PC-9 (cell line): ENCODE data around the gene KLK7. TPM values are rescaled to one million over a fixed set of nuclear protein-coding genes. Genes with fewer than 3 reads are reported as not detected.

Experiments
- Bru-seq: library from RNA; stranded (reverse); fragments of 400-500 nt; gene quantifications from one replicate; lab custom pipeline; 2021; lab: Mats Ljungman, UMichigan
- BruChase-seq, 2 experiments: library from RNA; stranded (reverse); fragments of 400-500 nt; gene quantifications; one replicate each; lab custom pipeline; 2021; lab: Mats Ljungman, UMichigan
- BruUV-seq: library from RNA; stranded (reverse); fragments of 400-500 nt; replicated peaks from 2 replicates; lab custom pipeline; 2021; lab: Mats Ljungman, UMichigan
- CTCF ChIA-PET: fragments of 300-600 bp; sonication (Branson Sonifier 250); formaldehyde crosslinking; loops from one replicate; lab custom pipeline; 2022; ENCODE audit warnings: antibody characterized with exemption; lab: Charles Lee
- POLR2A ChIA-PET: fragments of 300-600 bp; sonication (Branson Sonifier 250); formaldehyde crosslinking; loops from one replicate; lab custom pipeline; 2022; ENCODE audit warnings: antibody characterized with exemption; ENCODE audit not compliant: unreplicated experiment; lab: Charles Lee
- DNase-seq, 2 experiments: peaks; one replicate each; pipeline versions ENCODE4 v3.0.0 to v3.0.0-alpha.2; 2015 to 2022; ENCODE audit warnings: mixed read lengths in 1 of 2
- H2AFZ ChIP-seq: fragments of 200-600 bp; sonication (generic); 2 replicates; pipeline ENCODE4 v1.8.1; 2017; ENCODE audit warnings: antibody characterized with exemption
- H3F3A ChIP-seq: fragments of 200-600 bp; sonication (generic); 2 replicates; pipeline ENCODE4 v1.8.1; 2017; ENCODE audit warnings: antibody characterized with exemption, mild to moderate bottlenecking, low read depth; ENCODE audit not compliant: insufficient read depth
- H3K27ac ChIP-seq: fragments of 200-600 bp; sonication (generic); 2 replicates; pipeline ENCODE4 v1.6.1; 2016; ENCODE audit warnings: mixed run types
- H3K27me3 ChIP-seq: fragments of 200-600 bp; sonication (generic); 2 replicates; pipeline ENCODE4 v1.6.1; 2016; ENCODE audit warnings: low read depth, mixed run types; ENCODE audit not compliant: insufficient read depth
- H3K36me3 ChIP-seq: fragments of 200-600 bp; sonication (generic); 2 replicates; pipeline ENCODE4 v1.6.1; 2016; ENCODE audit warnings: low read depth, mixed run types
- H3K4me1 ChIP-seq: fragments of 200-600 bp; sonication (generic); replicated peaks from 2 replicates; pipeline ENCODE4 v1.6.1; 2016; ENCODE audit warnings: mixed run types; ENCODE audit not compliant: insufficient read depth
- H3K4me2 ChIP-seq: fragments of 200-600 bp; sonication (generic); 2 replicates; pipeline ENCODE4 v1.6.1; 2017; ENCODE audit warnings: mixed run types
- H3K4me3 ChIP-seq: fragments of 200-600 bp; sonication (generic); 2 replicates; pipeline ENCODE4 v1.6.1; 2016; ENCODE audit warnings: mixed run types
- H3K79me2 ChIP-seq: fragments of 200-600 bp; sonication (generic); 2 replicates; pipeline ENCODE4 v1.6.1; 2017; ENCODE audit warnings: low read depth, mixed run types
- H3K9me2 ChIP-seq: fragments of 200-600 bp; sonication (generic); 2 replicates; pipeline ENCODE4 v1.8.1; 2017; ENCODE audit warnings: mild to moderate bottlenecking; ENCODE audit not compliant: insufficient read depth
- H3K9me3 ChIP-seq: fragments of 200-600 bp; sonication (generic); 2 replicates; pipeline ENCODE4 v1.8.1; 2016; ENCODE audit warnings: low read depth; ENCODE audit not compliant: insufficient read depth
- H4K20me1 ChIP-seq: fragments of 200-600 bp; sonication (generic); 2 replicates; pipeline ENCODE4 v1.8.1; 2017; ENCODE audit not compliant: insufficient read depth
- EZH2 ChIP-seq: fragments of 200-600 bp; sonication (generic); IDR thresholded peaks from 2 replicates; pipeline ENCODE4 v1.8.0; 2017; ENCODE audit warnings: antibody characterized with exemption, low read depth
- intact Hi-C: fragments of 100-400 bp; cut with micrococcal nuclease; formaldehyde crosslinking; loops from one replicate; pipeline ENCODE4 v1.10.0; 2022; ENCODE audit not compliant: unreplicated experiment
- long read RNA-seq: library from polyadenylated mRNA; stranded (forward); transcript quantifications from one replicate; pipeline ENCODE4 v2.0.0, GENCODE V29; 2022
- total RNA-seq: library from RNA; stranded (reverse); gene quantifications from 2 replicates; pipeline ENCODE4 v1.2.3, GENCODE V29; 2021
- TF ChIP-seq, protein P1 (sequence below): fragments of 200-600 bp; sonication (generic); conservative IDR thresholded peaks from 2 replicates; pipeline ENCODE4 v1.6.1; 2017; ENCODE audit warnings: mixed run types, antibody characterized with exemption, mild to moderate bottlenecking, moderate library complexity

KLK7 gene
- total RNA-seq = 98.1 and 138 TPM in 2 replicates
- percentile 70 among the genes with signal in this experiment for Bru-seq, nascent RNA
- percentile 88 among the genes with signal in this experiment for BruChase-seq, experiment 1, labeled RNA remaining after a 2-hour chase
- percentile 91 among the genes with signal in this experiment for BruChase-seq, experiment 2, labeled RNA remaining after a 6-hour chase
- long read RNA-seq, transcript KLK7-205 (6 exons, 1,756 nt) = major isoform, 87 of 213 reads
- long read RNA-seq, transcript KLK7-206 (5 exons, 1,054 nt) = minor isoform, 8 of 213 reads
- long read RNA-seq, partial matches to known transcripts = 74 of 213 reads
- long read RNA-seq, other reads (novel, unspliced or antisense) = 42 of 213 reads

DNA sequence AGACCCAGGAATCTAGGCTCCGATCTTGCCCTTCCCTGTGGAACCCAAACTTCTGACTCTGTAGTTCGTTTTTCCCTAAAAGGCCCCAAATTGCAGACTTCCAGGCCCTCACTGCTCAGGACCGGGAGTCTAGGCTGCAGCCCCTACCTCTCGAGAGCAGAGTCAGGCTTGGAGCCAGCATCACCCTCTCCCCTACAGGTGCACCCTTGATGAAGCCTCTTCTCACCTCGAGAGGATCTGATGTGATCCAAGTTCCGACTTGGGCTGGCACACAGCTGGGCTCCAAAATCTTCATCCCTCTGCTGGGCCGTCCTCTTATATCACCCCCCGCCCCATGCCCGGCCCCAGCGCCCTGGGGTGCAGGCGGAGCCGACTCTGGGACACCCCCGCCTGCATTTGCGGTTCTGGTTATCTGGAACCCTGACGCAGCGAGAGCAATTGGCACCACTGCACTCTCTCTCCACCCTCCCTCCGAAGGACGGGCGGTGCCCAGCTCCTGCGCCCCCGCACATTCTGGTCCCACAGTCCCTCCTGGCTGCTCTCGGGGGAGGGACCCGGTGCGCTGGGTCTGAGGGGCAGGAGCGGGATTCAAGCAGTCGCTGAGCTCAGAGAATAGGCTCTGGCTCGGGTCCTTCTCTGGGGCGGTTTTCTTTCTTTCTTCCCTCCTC, at the start of gene KLK7:
Gene KLK7, minus strand, starts transcription at position 293 of the 668 bp plus-strand sequence. CDS start 1,518 bp downstream, outside the sequence.
- Histone ChIP-seq H3K36me3 (0 out of 2 replicates have a peak, but pooled peaks cover 5% of the 10 kb centered on the region), H4K20me1 (no peaks in the 10 kb centered on the region), H3K9me2 (no peaks in the 10 kb centered on the region), H3K27ac (no peak within 1 kb of the TSS), H3K79me2 (no peaks in the 10 kb centered on the region), H3K4me2 (no peak within 1 kb of the TSS), H3K27me3 (no peaks in the 10 kb centered on the region), H3K4me3 (no peak within 1 kb of the TSS), H3K9me3 (no peaks in the 10 kb centered on the region), H3K4me1 (peaks cover 12% of the 10 kb centered on the region), H3F3A (peaks cover 17% of the 10 kb centered on the region; the same call in 1 of the 2 replicates), H2AFZ (no peak within 1 kb of the TSS)
- no TSS peak for BruUV-seq
- peak in 1 of 2 experiments; percentile 65 for DNase-seq
- POLR2A ChIA-PET = interaction anchor here (0.7 to 1.3 kb wide), 6 partner anchors 9 to 130 kb away, joined by 4 to 5 read pairs (median 4); no protein-coding TSS in a partner anchor
- TF ChIP-seq, protein P1, sequence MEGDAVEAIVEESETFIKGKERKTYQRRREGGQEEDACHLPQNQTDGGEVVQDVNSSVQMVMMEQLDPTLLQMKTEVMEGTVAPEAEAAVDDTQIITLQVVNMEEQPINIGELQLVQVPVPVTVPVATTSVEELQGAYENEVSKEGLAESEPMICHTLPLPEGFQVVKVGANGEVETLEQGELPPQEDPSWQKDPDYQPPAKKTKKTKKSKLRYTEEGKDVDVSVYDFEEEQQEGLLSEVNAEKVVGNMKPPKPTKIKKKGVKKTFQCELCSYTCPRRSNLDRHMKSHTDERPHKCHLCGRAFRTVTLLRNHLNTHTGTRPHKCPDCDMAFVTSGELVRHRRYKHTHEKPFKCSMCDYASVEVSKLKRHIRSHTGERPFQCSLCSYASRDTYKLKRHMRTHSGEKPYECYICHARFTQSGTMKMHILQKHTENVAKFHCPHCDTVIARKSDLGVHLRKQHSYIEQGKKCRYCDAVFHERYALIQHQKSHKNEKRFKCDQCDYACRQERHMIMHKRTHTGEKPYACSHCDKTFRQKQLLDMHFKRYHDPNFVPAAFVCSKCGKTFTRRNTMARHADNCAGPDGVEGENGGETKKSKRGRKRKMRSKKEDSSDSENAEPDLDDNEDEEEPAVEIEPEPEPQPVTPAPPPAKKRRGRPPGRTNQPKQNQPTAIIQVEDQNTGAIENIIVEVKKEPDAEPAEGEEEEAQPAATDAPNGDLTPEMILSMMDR = no peak
- TF ChIP-seq EZH2 = no peak
- CTCF ChIA-PET = interaction anchor here (0.6 to 1.2 kb wide), 2 partner anchors 17 to 34 kb away, joined by 4 read pairs; partner anchors contain the start of gene KLK8
- intact Hi-C loops = no loop called here

DNA sequence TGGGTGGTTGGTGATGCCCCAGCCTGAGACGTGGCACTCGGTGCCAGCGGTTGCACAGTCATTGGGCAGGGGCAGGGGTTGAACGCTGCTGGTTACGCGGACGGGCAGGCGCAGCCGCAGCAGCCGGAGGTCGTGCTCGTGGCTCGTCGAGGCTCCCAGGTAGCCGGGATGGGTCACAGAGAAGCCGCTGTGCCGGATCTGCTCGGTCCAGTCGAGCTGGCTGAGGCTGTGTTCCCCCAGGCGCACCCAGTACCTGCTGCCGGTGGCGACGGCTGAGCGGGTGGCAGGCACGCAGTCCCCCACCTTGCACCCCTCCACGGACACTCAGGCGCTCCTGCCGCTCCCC, 48.1 kb upstream of the KLK7 start:
- Histone ChIP-seq H3K9me3 (no peaks in the 10 kb centered on the region), H2AFZ (no peak overlapping the region), H3K79me2 (no peaks in the 10 kb centered on the region), H3K4me3 (no peak overlapping the region), H3K9me2 (no peaks in the 10 kb centered on the region), H3K27ac (no peak overlapping the region), H4K20me1 (no peaks in the 10 kb centered on the region), H3K4me2 (no peak overlapping the region), H3K4me1 (no peaks in the 10 kb centered on the region), H3K27me3 (0 out of 2 replicates have a peak, but pooled peaks cover 8% of the 10 kb centered on the region), H3F3A (no peaks in the 10 kb centered on the region), H3K36me3 (no peaks in the 10 kb centered on the region)
- intact Hi-C loops = no loop called here
- no peak for TF ChIP-seq EZH2
- TF ChIP-seq, protein P1 = no peak
- POLR2A ChIA-PET = no interaction called here
- peak in 1 of 2 experiments; percentile 3 for DNase-seq
- CTCF ChIA-PET = no interaction called here
- BruUV-seq = no TSS peak

DNA sequence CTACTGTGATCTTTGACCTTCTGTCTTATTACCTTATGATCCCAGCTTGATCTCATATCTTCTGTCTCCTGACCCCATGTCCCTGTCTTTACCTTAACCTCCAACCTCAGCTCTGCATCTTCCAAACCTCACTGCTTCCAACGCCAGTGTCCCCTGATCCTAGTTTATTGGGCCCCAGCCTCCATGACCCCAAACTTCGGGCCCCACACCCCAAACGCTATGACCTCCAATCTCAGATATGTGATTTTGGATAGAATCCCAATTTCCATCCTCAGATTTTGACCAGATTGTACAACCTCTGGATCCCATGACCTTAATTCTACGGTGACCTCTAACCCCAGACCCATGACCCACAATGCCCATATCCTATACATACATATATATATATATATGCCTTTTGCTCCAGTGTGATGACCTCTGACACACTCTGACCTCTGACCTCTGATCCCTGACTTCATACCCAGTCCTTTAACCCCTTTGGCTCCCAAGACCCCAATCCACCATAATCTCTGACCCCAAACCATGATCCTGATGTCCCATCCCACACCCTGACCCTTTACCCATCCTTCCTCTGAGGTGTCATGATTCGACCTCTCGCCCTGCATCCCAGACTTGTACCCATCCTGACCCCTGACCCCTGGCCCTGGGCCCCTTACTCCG, 47.6 kb upstream of the KLK7 start:
- CTCF ChIA-PET = no interaction called here
- BruUV-seq = no TSS peak
- 0 out of 2 replicates have a peak, but pooled peaks cover 8% of the 10 kb centered on the region for H3K27me3 ChIP-seq

More for the DNA sequence above, 47.6 kb upstream of the KLK7 start:
- POLR2A ChIA-PET = no interaction called here
- no peaks in the 10 kb centered on the region for H3F3A ChIP-seq
- H3K4me1 ChIP-seq = no peaks in the 10 kb centered on the region
- H3K4me3 ChIP-seq = no peak overlapping the region
- DNase-seq = peak in 1 of 2 experiments; percentile 6
- H4K20me1 ChIP-seq = no peaks in the 10 kb centered on the region
- H3K27ac ChIP-seq = no peak overlapping the region
- no peak for TF ChIP-seq EZH2
- TF ChIP-seq, protein P1 = no peak
- H3K79me2 ChIP-seq = no peaks in the 10 kb centered on the region
- no peaks in the 10 kb centered on the region for H3K9me3 ChIP-seq
- no peak overlapping the region for H3K4me2 ChIP-seq
- intact Hi-C loops = no loop called here
- H2AFZ ChIP-seq = no peak overlapping the region
- H3K36me3 ChIP-seq = no peaks in the 10 kb centered on the region
- H3K9me2 ChIP-seq = no peaks in the 10 kb centered on the region
